Cerebellar cortex (tissue), 1 donor: ENCODE measurements around the gene LHPP.

Experiments
- DNase-seq: peaks from one replicate; pipeline ENCODE4 v3.0.0-alpha.2; 2015; ENCODE audit warnings: low spot score

LHPP gene

GRCh38 chr10:124625831-124626238, 164.2 kb downstream of the LHPP start:
- no peak for DNase-seq

GRCh38 chr10:124626759-124627380, 165.2 kb downstream of the LHPP start:
- DNase-seq: no peak

- DNase-seq: no peak
Measured at GRCh38 chr10:124627866-124628675, 166.4 kb downstream of the LHPP start.

- DNase-seq: no peak
Measured at GRCh38 chr10:124628676-124629021, 167.0 kb downstream of the LHPP start.

- peak; percentile 63 for DNase-seq
Measured at GRCh38 chr10:124629415-124629814, 167.8 kb downstream of the LHPP start.

- no peak for DNase-seq
Measured at GRCh38 chr10:124629842-124630241, 168.2 kb downstream of the LHPP start.

GRCh38 chr10:124630551-124630950, 168.9 kb downstream of the LHPP start:
- peak; percentile 93 for DNase-seq

GRCh38 chr10:124632064-124632531, 170.5 kb downstream of the LHPP start:
- peak; percentile 88 for DNase-seq

GRCh38 chr10:124632566-124632965, 170.9 kb downstream of the LHPP start:
- no peak for DNase-seq

- DNase-seq: no peak
Measured at GRCh38 chr10:124636271-124636995, 174.8 kb downstream of the LHPP start.

- no peak for DNase-seq
Measured at GRCh38 chr10:124637091-124637700, 175.6 kb downstream of the LHPP start.

- no peak for DNase-seq
Measured at GRCh38 chr10:124637746-124638145, 176.1 kb downstream of the LHPP start.

GRCh38 chr10:124639206-124639605, 177.6 kb downstream of the LHPP start:
- DNase-seq: no peak

GRCh38 chr10:124639646-124640045, 178.0 kb downstream of the LHPP start:
- no peak for DNase-seq

GRCh38 chr10:124640056-124640455, 178.4 kb downstream of the LHPP start:
- DNase-seq: no peak

- DNase-seq: no peak
Measured at GRCh38 chr10:124640538-124641231, 179.1 kb downstream of the LHPP start.

- DNase-seq: no peak
Measured at GRCh38 chr10:124641282-124642087, 179.9 kb downstream of the LHPP start.

- DNase-seq: peak; percentile 66
Measured at GRCh38 chr10:124642088-124642710, 180.6 kb downstream of the LHPP start.

GRCh38 chr10:124643330-124644009, 181.8 kb downstream of the LHPP start:
- DNase-seq: no peak

- DNase-seq: no peak
Measured at GRCh38 chr10:124644236-124644635, 182.6 kb downstream of the LHPP start.
